Regular cardiac myocyte (primary cell): ENCODE measurements around the gene MED12. TPM values are rescaled to one million over a fixed set of nuclear protein-coding genes. Genes with fewer than 3 reads are reported as not detected.

Experiments used
- total RNA-seq: library from RNA; depleted of rRNA; stranded (reverse); fragments of >200 nt; gene quantifications from 2 replicates; pipeline ENCODE4 v1.2.3, GENCODE V29; 2014

Gene MED12
- 10.4 and 12.8 TPM in 2 replicates for total RNA-seq

DNA sequence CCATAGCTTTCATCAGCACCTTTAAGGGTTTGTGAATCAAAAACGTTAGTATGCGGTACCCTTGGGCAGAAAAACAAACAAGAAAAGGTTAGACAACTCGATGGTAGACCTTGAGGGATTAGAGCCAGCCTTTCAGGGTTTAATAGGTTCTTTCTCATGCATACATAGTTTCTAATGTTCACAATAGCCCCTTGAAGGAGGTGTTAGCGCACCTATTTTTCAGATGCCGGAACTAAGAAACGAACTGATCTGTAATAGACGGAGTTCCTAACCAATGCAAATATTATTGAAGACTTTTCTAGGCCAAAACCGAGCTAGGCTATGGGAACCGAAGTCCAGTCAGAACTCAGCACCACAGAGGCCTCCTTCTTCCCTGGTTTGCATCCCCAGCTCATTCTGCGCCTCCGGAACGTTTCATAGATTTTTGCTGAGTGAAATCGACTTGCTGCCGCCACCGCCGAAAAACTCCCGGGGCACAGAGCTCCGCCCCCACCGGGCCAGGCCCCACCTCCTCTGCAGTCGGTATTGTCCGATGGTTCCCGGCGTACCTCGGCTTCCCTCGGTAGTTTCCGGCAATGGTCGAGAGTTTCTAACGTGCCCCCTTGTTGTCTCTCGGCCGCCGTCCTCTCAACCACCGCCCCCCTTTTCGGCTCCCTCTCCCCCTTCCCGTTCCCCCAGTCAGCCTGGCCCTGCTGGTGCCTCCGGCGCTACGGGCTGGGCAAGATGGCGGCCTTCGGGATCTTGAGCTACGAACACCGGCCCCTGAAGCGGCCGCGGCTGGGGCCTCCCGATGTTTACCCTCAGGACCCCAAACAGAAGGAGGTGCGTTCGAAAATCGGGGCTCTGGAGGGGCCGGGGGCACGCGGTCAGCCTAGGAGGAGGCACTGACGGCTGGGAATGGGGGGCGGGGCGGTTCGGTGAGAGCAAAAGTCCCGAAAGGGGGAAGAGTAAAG is at the start of gene MED12:
Gene MED12, plus strand, starts transcription at position 565 of the 953 bp plus-strand sequence. Its CDS starts 159 bp downstream, at position 724.

DNA sequence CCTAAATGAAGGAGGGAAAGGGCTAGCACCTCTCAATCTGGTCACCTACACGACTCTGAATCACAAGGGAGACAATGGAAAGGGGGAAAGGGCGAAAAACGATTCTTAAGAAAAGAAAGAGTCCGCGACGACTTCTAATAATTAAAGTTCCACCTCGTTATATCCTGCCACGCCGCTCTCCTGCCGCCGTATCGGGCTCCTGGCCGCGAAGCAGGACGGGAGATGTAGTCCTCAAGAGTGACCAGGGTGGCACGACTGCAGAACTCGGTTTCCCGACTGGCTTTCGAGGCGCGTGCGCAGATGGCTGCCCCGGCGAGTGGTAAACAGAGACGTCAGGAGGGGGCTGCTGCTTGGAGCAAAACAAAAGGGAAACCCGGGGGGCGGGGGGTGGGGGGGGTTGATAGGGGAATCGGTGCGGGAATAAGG is 22.8 kb upstream of the MED12 start, which contains the start of gene FOXO4:
Gene FOXO4, plus strand, starts transcription at position 297 of the 426 bp plus-strand sequence. CDS start 678 bp downstream, outside the sequence.

DNA sequence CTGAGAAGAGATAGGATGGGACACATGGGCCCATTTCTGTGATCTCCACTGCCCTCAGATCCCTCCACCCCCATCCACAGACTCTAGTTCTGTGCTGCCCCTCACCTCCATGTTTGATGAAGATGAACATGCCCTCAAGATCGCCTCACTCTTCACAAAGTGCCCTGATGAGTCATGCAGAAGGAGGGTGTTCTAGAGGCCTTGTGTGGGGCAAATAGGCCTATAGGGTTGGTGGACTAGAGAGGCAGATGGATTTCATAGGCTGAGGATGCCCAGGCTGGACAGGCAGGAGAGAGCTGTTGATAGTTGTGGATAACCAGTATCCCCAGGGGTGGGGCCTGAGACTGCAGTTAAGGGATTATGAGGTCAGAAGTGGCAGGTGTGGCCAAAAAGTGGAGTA is 12.0 kb upstream of the MED12 start, which contains the start of gene CXorf65:
Gene CXorf65, minus strand, starts transcription at position 314 of the 400 bp plus-strand sequence. Its CDS starts 184 bp downstream, at position 130.

DNA sequence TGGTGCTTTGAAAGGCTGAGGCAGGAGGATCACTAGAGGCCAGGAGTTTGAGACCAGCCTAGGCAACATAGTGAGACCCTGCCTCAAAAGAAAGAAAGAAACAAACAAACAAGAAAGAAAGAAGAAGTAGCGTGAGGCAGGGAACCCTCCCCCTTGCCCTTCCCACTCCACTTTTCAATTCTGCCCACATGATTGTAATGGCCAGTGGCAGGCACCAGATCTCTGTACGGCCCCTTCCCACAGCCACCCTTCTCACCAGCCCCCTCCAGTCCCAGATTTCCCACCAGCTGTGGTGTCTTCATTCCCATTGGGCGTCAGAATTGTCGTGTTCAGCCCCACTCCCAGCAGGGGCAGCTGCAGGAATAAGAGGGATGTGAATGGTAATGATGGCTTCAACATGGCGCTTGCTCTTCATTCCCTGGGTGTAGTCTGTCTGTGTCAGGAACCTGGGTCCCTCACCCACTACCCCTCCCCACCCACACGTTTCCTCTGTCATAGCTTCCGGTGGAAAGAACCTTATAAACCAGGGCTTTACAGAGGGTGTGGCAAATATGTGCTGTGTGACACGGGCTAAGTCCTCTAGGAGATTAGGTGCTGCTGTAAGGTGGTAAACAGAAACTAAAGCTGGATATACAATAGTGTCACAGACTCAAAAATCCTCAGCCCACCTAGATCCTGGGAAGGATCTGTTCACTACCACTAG is 7.1 kb upstream of the MED12 start, which contains the start of gene IL2RG:
Gene IL2RG, minus strand, starts transcription at position 437 of the 703 bp plus-strand sequence. Its CDS starts 38 bp downstream, at position 399.

DNA sequence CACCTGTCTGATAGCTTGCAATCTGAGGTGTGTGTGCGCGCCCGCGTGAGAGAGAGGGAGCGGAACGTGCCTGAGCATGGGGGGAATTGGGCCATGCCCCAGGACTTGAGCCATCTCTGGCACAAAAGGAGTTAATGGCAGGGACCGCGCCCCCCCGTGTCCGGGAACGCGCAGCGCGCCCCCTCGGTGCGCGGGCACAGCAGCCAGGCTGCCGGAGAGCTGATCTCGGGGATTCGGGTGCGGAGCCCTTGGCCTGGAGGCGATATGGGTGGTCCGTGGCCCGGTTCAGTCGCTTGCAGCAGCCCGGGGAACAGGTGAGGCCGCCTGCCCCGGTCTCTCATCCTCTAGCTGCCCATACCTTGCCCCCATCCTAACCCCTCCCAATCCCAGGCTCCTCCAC is 26.3 kb downstream of the MED12 start, which contains the start of gene NLGN3:
Gene NLGN3, plus strand, starts transcription at position 191 of the 400 bp plus-strand sequence. CDS start 2,909 bp downstream, outside the sequence.

Other genes with a start within 250 kb of the MED12 start
- not detected in 2 replicates for gene TEX11, start 209.9 kb upstream of the MED12 start, total RNA-seq
- gene SLC7A3, start 187.5 kb upstream of the MED12 start, total RNA-seq: not detected in 2 replicates
- 62.0 and 62.9 TPM in 2 replicates for gene SNX12, start 50.3 kb upstream of the MED12 start, total RNA-seq
- 2.7 and 6.8 TPM in 2 replicates for gene FOXO4, start 22.7 kb upstream of the MED12 start, total RNA-seq
- gene CXorf65, start 11.9 kb upstream of the MED12 start, total RNA-seq: not detected in 2 replicates
- not detected in 2 replicates for gene IL2RG, start 7.0 kb upstream of the MED12 start, total RNA-seq
- gene NLGN3, start 26.2 kb downstream of the MED12 start, total RNA-seq: under 0.01 TPM in 2 replicates
- gene GJB1, start 104.6 kb downstream of the MED12 start, total RNA-seq: not detected in 2 replicates
- gene ZMYM3, start 135.5 kb downstream of the MED12 start, total RNA-seq: 11.3 and 13.5 TPM in 2 replicates
- 307 and 422 TPM in 2 replicates for gene NONO, start 165.0 kb downstream of the MED12 start, total RNA-seq
- gene ITGB1BP2, start 183.2 kb downstream of the MED12 start, total RNA-seq: 1.2 and 1.7 TPM in 2 replicates
- 32.1 and 44.3 TPM in 2 replicates for gene TAF1, start 247.8 kb downstream of the MED12 start, total RNA-seq